Frontal cortex (tissue), 4 donors: ENCODE measurements around the gene CHRNA7. TPM values are rescaled to one million over a fixed set of nuclear protein-coding genes. Genes with fewer than 3 reads are reported as not detected.
"Not testable (repeated sequence)": the region's sequence is repeated elsewhere in the genome, so short reads cannot be mapped to it uniquely, and the experiment has no call there.

ENCODE experiments used
- DNase-seq, 2 donors: peaks; one replicate each; pipeline ENCODE4 v3.0.0; 2012; ENCODE audit warnings: low spot score in 2 of 2
- FAIRE-seq: peaks from 2 replicates; lab custom pipeline; 2012; peaks lifted over from hg19 to GRCh38; lab: Jason Lieb, UNC
- small RNA-seq: library from RNA; depleted of rRNA; stranded (forward); fragments of <200 nt; gene quantifications from one replicate; pipeline ENCODE3, GENCODE V24; 2014
- total RNA-seq: library from RNA; depleted of rRNA; stranded (reverse); fragments of >200 nt; gene quantifications from one replicate; pipeline ENCODE4 v1.2.3, GENCODE V29; 2014
- donor health status: control.
- donor health status: control.
- donor health status: control.

CHRNA7 gene
- total RNA-seq, 1 donor from 2014 or later, result 4.5 TPM

GRCh38 chr15:32164065-32164464 lies 133.8 kb downstream of the CHRNA7 start:
- not testable (repeated sequence) for FAIRE-seq, DNase-seq

DNA sequence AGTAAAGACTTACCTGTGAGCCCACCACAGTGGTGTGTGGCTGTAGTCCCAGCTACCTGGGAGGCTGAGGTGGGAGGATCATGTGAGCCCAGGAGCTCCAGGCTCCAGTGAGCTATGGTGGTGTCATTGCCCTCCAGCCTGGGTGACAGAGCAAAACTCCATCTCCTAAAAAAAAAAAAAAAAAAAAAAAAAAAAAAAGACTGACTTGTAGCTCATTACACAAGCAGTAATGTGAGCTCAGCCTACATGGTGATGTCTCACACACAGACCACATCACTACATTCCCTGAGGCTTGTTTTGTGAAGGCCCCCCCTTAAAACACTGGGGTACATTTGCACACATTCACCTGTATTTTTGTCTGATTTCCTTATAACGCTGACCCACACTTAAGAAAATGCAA lies 134.4 kb downstream of the CHRNA7 start:
- not testable (repeated sequence) for FAIRE-seq, DNase-seq

DNA sequence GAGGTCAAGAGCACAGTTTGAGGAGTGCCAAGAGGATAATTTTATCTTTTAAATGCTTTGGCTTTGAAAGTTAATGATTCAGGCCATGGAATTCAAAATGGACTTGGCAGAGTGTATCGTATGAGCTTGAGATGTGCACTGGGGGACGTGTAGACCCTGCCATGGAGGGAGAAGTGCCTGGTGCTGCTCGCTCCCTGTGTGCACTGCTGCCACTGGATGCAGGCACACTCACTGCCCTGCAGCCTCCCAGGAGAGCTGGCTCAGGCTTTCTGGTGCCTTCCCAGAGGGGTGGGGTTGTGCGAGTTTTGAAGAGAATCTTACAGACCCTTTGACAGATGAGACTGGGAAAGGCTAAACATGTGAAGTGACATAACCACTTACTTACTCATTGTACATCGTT lies 135.5 kb downstream of the CHRNA7 start:
- DNase-seq, FAIRE-seq: not testable (repeated sequence)

GRCh38 chr15:32166270-32166669 lies 136.0 kb downstream of the CHRNA7 start:
- not testable (repeated sequence) for DNase-seq, FAIRE-seq

DNA sequence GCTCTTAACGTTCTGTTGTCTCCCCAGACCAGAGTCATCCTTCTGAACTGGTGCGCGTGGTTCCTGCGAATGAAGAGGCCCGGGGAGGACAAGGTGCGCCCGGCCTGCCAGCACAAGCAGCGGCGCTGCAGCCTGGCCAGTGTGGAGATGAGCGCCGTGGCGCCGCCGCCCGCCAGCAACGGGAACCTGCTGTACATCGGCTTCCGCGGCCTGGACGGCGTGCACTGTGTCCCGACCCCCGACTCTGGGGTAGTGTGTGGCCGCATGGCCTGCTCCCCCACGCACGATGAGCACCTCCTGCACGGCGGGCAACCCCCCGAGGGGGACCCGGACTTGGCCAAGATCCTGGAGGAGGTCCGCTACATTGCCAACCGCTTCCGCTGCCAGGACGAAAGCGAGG lies 137.6 kb downstream of the CHRNA7 start:
- not testable (repeated sequence) for FAIRE-seq, DNase-seq

DNA sequence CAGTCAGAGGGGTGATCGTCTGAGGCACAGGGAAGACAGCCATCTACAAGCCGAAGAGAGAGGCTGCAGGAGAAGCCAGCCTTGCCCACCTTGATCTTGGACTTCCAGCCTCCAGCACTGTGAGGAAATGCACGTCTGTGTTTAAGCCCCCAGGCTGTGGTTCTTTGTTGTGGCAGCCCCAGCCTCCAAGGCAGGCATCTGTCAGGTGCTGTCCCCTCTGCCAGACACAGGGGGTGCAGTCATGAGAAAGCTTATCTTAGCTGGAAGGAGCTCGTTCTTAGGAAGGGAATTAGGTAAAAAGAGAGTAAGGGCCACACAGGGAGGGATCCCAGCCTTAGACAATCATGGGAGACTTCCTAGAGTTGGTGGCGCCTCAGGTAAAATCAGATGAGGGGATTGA lies 150.3 kb downstream of the CHRNA7 start:
- not testable (repeated sequence) for FAIRE-seq, DNase-seq

- DNase-seq, FAIRE-seq: not testable (repeated sequence)
Measured at GRCh38 chr15:32193780-32194179, 163.5 kb downstream of the CHRNA7 start.

DNA sequence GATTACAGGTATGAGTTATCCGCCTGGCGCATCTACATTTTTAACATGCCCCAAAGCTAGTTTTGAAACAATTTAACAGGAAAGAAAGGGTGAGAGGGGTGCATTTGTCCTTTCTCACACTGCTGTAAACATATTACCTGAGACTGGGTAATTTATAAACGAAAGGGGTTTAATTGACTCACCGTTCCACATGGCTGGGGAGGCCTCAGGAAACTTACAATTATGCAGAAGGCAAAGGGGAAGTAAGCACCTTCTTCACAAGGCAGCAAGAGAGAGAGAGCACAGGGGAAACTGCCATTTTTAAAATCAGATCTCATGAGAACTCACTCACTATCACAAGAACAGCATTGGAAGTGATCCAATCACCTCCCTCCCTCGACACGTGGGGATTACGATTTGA lies 165.9 kb downstream of the CHRNA7 start:
- FAIRE-seq, DNase-seq: not testable (repeated sequence)

DNA sequence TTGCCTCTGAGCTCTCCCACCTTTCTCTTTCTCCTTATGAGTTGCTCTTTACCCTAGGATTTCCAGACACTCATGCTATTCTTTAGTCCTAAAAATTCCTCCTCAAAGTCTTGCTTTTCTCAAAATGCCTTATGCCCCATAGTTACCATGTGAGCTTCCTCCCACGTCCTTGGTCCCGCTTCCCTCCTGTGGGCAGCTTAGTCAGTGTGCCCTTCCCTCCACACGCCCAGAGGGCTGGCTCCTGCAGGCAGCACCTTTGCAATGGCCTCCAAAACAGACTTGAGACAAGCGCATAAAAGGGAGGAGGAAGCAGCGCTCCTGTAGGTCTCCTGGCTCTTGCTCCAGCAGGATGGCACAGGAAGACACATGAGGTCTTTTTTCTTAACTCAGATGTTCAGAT lies 168.6 kb downstream of the CHRNA7 start:
- FAIRE-seq, DNase-seq: not testable (repeated sequence)

- not testable (repeated sequence) for DNase-seq, FAIRE-seq
Measured at GRCh38 chr15:32209081-32209480, 178.8 kb downstream of the CHRNA7 start.

DNA sequence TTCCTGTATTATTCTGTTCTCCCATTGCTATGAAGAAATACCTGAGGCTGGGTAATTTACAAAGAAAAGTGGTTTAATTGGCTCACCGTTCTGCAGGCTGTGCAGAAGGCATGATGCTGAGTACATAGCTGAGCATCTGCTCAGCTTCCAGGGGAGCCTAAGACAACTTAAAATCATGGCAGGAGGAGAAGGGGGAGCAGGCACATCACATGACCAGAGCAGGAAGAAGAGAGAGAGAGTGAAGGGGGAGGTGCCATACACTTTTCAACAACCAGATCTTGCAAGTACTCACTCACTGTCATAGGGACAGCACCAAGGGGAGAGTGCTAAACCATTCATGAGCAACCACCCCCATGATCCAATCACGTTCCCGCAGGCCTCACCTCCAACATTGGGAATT lies 188.4 kb downstream of the CHRNA7 start:
- FAIRE-seq, result no peak
- no peak for DNase-seq

Small RNA genes within 50 kb of the gene (small RNA-seq; reads per million reads assigned to genes)
- gene RF00019, result not detected

Other genes with a start within 250 kb of the CHRNA7 start
- gene OTUD7A, start 159.8 kb upstream of the CHRNA7 start, total RNA-seq, result 6.9 TPM